Chondrocyte (in vitro differentiated cells): ENCODE results near the gene DMPK. TPM values are rescaled to one million over a fixed set of nuclear protein-coding genes. Genes with fewer than 3 reads are reported as not detected.

Source experiments
- DNase-seq: peaks from one replicate; pipeline ENCODE4 v3.0.0; 2021; ENCODE audit warnings: mixed read lengths, low spot score
- H3K27ac Mint-ChIP-seq: one replicate; pipeline ENCODE4 v1.8.0; 2021; ENCODE audit warnings: mild to moderate bottlenecking, moderate library complexity, mixed read lengths; ENCODE audit not compliant: unreplicated experiment
- H3K27me3 Mint-ChIP-seq: 2 replicates; pipeline ENCODE4 v1.8.0; 2021; ENCODE audit warnings: low read depth, mixed read lengths
- H3K36me3 Mint-ChIP-seq: 2 replicates; pipeline ENCODE4 v1.8.0; 2021; ENCODE audit warnings: low read depth, mixed read lengths
- H3K4me1 Mint-ChIP-seq: 2 replicates; pipeline ENCODE4 v1.8.0; 2021; ENCODE audit warnings: low read depth, mild to moderate bottlenecking, mixed read lengths
- H3K4me3 Mint-ChIP-seq: one replicate; pipeline ENCODE4 v1.8.0; 2021; ENCODE audit warnings: mild to moderate bottlenecking, moderate library complexity, mixed read lengths; ENCODE audit not compliant: unreplicated experiment
- H3K9me3 Mint-ChIP-seq: 2 replicates; pipeline ENCODE4 v1.8.0; 2021; ENCODE audit warnings: low read depth, mixed read lengths
- total RNA-seq: library from RNA; stranded (reverse); gene quantifications from 3 replicates; pipeline ENCODE4 v1.2.1, GENCODE V29; 2021
- TF ChIP-seq, protein P1 (sequence below): fragments of 200-600 bp; sonication (generic); IDR thresholded peaks from 2 replicates; pipeline ENCODE4 v1.5.0; 2021; ENCODE audit warnings: antibody characterized with exemption, mild to moderate bottlenecking, moderate library complexity

DMPK gene
- total RNA-seq, 1 donor from 2014 or later, result 176 TPM

DNA sequence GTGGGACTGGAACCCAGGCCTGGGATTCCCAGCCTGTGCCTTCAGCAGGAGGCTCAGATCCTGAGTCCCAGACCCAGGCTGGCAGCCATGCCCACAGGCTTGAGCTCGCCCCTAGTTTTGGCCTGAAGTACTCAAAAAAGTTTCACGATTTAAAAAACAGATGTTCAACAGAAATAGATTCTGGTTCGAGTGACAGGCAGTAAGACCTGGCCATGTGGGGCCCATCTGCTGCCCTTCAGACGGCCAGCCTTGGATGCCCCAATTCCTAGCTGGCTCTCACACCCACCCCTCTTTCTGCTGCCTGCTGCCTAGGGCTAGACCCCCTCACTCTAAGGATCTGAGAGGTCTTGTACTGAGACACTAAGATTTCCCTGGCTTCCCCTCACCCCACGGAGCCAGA is 2.8 kb upstream of the DMPK start:
- H3K27me3 Mint-ChIP-seq, result no peaks in the 10 kb centered on the region
- TF ChIP-seq, protein P1, sequence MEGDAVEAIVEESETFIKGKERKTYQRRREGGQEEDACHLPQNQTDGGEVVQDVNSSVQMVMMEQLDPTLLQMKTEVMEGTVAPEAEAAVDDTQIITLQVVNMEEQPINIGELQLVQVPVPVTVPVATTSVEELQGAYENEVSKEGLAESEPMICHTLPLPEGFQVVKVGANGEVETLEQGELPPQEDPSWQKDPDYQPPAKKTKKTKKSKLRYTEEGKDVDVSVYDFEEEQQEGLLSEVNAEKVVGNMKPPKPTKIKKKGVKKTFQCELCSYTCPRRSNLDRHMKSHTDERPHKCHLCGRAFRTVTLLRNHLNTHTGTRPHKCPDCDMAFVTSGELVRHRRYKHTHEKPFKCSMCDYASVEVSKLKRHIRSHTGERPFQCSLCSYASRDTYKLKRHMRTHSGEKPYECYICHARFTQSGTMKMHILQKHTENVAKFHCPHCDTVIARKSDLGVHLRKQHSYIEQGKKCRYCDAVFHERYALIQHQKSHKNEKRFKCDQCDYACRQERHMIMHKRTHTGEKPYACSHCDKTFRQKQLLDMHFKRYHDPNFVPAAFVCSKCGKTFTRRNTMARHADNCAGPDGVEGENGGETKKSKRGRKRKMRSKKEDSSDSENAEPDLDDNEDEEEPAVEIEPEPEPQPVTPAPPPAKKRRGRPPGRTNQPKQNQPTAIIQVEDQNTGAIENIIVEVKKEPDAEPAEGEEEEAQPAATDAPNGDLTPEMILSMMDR, result no peak
- peaks cover 35% of the 10 kb centered on the region for H3K4me1 Mint-ChIP-seq
- no peak overlapping the region for H3K4me3 Mint-ChIP-seq
- no peaks in the 10 kb centered on the region for H3K9me3 Mint-ChIP-seq
- H3K27ac Mint-ChIP-seq, result peak overlapping the region; percentile 54
- no peak for DNase-seq
- peaks cover 23% of the 10 kb centered on the region for H3K36me3 Mint-ChIP-seq

DNA sequence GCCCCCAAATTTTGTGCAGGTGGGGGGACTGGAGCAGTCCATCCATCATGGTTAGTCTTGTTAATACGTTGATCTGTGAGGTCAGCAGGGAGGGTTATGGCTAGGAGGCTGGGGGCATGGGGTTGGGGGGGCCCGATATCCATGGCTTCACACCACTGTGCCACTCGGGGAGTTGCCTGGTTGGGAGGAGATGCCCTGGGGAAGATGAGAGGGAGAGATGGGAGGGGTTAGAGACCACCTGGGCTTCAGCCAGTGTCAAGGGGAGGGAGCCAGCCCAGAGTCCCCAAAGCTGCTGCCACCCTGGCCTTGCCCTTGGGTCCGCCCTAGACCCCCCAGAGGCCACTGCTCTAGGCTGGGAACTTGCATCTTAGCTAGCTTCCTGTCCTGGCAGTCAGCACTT is 1.8 kb upstream of the DMPK start:
- peaks cover 22% of the 10 kb centered on the region for H3K36me3 Mint-ChIP-seq
- TF ChIP-seq, protein P1, result no peak
- peaks cover 45% of the 10 kb centered on the region for H3K4me1 Mint-ChIP-seq
- H3K27ac Mint-ChIP-seq, result peak overlapping the region; percentile 97
- H3K4me3 Mint-ChIP-seq, result no peak overlapping the region
- DNase-seq, result no peak
- no peaks in the 10 kb centered on the region for H3K9me3 Mint-ChIP-seq
- no peaks in the 10 kb centered on the region for H3K27me3 Mint-ChIP-seq

DNA sequence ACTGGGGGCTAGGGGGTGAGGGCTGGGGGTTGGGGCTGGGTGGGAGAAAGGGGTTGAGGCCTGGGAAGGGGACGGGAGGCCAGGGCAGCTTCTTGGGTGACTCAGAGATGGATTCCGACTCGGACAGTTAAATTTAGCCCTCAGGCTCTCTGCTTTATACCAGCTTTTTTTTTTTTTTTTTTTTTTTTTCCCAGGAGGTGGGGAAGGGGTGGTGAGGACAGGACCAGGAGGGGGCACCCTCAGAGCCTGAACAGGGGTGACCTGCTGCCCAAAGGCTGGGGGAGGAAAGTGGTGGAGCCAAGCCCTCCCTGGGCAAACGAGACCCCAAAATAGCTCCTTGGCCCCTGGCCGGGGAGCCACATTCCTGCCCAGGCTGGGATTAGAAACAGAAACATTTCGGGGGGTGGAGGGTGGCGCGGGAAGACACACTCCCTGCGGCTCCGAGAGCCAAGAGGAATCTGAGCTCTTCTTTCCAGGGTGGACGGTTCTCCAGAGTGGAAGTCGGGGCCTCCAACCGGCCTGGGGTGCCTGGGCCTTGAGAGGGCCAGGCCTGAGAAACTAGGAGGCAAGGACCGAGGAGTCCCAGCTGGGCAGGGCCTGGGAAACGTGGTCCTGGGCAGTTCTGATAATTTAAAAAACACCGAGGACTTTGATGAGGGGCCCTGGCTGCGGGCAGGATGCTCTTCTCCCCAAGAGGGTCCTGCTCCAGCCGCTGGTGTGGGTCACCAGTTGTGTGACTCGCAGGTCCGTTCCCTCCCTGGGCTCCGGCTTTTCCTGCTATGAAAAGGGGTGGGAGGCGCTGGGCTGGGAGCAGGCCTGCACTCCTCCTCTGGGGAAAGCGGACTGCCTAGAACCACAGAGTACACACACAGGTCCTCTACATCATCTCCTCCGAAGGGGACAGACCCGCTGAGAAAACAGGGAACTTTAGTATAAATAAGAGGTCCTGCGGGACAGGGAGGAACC is 813 bp upstream of the DMPK start:
- Mint-ChIP-seq H3K27ac (peak overlapping the region; percentile 97), H3K27me3 (no peaks in the 10 kb centered on the region), H3K4me1 (peaks cover 47% of the 10 kb centered on the region), H3K9me3 (no peaks in the 10 kb centered on the region), H3K4me3 (peak overlapping the region; percentile 88), H3K36me3 (peaks cover 21% of the 10 kb centered on the region)
- TF ChIP-seq, protein P1, result peak; percentile 55
- DNase-seq, result no peak

DNA sequence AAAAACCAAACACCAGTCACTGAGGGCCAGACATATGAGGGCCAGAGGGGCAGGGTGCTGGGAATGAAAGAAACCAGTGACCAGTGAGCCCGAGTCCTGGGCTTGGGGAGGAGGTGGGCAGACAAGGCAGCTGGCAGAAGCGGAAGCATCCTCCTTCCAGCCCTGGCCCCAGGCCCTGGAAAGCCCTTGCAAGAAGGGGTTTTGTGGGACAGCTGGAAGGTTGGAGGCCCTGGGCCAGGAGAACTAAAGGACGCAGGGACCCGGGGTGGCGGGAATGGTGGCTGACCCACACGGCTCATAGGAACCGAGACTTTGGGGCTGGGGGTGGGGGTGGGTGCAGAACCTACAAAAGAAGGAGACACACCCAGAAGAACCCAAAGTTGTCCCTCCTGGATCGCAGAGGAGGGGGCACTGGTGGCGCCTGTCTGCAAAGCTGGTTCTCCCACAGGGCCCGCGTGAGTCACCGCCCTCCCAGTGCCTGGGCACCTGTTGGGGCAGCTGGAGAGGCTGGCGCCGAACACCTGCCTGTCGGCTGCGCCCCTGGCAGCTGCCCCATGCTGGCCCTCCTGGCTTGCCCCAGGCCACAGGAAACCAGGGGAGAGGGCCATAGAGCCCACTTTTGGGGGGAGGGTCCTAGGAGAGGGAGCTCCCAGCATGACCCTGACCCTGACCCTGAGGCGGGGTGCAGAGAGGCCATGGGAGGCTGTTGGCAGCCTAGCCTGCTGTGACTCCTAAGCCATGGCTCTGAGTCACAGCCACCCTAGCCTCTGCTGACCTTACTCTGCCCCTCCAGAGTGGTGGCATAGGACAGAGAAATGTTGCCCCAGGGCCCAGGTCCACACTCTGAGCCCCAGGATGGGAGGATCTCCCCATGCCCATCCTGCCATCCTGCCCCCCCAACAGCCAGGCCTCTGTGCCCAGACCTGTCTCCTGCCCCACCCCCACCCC is 802 bp downstream of the DMPK start:
- H3K27me3 Mint-ChIP-seq, result no peaks in the 10 kb centered on the region
- peak overlapping the region; percentile 88 for H3K4me3 Mint-ChIP-seq
- peaks cover 26% of the 10 kb centered on the region for H3K36me3 Mint-ChIP-seq
- H3K9me3 Mint-ChIP-seq, result no peaks in the 10 kb centered on the region
- TF ChIP-seq, protein P1, result no peak
- DNase-seq, result no peak
- peak overlapping the region; percentile 79 for H3K27ac Mint-ChIP-seq
- H3K4me1 Mint-ChIP-seq, result peaks cover 47% of the 10 kb centered on the region
